ENCODE results near the gene HRH1.
"Not testable (repeated sequence)": the region's sequence is repeated elsewhere in the genome, so short reads cannot be mapped to it uniquely, and the experiment has no call there.

HRH1 gene, protein sequence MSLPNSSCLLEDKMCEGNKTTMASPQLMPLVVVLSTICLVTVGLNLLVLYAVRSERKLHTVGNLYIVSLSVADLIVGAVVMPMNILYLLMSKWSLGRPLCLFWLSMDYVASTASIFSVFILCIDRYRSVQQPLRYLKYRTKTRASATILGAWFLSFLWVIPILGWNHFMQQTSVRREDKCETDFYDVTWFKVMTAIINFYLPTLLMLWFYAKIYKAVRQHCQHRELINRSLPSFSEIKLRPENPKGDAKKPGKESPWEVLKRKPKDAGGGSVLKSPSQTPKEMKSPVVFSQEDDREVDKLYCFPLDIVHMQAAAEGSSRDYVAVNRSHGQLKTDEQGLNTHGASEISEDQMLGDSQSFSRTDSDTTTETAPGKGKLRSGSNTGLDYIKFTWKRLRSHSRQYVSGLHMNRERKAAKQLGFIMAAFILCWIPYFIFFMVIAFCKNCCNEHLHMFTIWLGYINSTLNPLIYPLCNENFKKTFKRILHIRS
- total RNA-seq, result 0.36 to 0.87 reads per million in 2 donors

DNA sequence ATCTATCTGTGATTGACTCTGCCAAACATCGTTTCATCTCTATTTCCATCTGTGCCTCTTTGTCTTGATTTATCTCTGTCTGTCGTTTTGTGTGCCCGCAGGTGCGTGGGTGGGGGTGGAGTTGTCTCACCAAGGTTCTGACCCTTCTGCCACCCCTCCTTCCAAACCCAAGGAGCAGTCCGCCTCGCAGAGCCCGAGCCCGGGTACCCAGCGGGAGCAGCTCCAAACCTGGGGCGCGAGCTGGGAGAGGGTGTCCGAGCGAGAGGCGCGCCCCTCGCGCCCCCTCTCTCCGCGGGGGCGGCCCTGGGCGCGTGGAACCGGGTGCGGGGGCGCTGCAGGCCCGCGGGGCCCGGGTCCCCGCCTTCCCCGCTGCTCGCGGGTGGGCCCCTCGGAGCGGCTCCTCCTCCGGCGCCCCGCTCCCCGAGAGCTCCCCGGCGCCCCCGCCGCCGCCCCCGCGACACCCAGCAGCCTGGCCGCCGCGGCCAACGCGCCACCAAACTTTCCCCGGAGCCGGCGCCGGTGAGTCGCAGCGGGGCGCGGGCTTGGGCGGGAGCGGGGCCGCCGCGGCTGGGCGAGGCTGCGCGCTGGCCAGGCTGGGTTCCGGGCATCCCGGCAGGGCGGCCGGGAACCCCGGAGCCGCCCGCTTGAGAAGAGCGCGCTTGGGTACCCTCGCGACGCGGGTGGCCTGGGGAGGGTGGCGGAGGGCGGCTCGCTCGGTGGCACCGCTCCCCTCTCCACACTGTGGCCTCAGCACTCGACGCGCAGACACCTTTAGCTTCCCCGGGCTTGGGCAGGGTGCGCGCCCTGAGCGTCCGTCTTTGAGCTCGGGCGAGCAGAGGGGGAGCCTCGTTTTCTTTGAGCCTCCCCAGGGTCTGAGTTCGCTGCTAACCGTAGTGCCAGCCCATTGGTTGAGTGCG, at the start of gene HRH1:
Gene HRH1 (plus strand): TSS at position 458 of the 917 bp plus-strand sequence. CDS start 104,545 bp downstream, outside the sequence.
- no peak for DNase-seq

DNA sequence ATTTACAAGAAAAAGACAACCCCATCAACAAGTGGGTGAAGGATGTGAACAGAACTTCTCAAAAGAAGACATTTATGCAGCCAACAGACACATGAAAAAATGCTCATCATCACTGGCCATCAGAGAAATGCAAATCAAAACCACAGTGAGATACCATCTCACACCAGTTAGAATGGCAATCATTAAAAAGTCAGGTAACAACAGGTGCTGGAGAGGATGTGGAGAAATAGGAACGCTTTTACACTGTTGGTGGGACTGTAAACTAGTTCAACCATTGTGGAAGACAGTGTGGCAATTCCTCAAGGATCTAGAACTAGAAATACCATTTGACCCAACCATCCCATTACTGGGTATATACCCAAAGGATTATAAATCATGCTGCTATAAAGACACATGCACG, 41.0 kb upstream of the HRH1 start:
- DNase-seq, result not testable (repeated sequence)

DNA sequence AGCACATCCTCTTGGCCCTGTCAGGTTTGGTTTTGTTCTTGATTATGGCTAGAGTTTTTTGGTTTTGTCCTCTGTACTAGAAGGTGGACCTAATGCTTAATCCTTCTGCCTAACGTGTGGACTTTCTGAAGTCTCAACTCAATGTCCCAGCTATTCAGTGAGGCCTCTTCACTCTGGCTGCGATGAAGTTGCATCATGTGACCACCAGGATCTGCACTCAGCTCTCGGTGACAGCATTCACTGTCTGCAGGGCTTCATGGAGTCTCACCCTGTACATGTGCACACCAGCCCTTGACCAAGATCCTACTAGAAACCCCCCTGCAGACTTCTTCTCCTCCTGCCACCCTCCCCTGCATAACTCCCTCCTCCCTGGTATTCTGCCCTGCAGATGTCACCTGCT, 38.7 kb upstream of the HRH1 start:
- DNase-seq, result no peak

DNA sequence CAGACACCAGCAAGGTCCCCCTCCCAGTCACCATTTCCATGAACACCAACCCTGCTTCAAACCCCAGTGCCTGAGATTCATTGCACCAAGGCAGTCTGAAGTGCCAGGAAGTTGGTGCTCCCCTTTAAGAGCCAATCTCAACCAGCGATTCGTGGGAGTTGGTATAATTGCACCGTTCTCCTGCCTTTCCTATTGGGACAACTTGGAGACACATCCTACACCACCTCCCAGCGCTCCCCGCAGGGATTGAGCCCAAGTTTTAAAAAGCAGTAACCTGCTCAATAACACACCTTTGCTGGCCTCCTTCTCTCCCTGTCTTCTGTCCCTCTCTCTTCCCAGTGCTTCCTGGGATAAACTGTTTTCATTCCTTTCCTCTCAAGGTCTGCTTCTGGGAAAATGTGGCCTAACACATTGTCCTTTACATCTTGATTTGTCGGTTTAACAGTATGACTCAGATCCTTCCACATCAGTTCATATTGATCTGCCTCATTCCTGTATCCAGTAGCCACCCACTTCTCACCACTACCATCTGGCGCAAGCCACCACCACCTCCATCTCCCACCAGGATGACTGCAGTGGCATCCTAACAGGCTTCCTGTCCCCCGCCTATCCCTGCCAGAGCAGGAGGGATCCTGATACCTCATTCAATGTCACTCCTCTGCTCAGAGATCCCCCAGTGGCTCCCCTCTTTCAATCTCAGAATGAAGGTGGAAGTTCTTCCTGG, 37.8 kb upstream of the HRH1 start:
- DNase-seq, result no peak

DNA sequence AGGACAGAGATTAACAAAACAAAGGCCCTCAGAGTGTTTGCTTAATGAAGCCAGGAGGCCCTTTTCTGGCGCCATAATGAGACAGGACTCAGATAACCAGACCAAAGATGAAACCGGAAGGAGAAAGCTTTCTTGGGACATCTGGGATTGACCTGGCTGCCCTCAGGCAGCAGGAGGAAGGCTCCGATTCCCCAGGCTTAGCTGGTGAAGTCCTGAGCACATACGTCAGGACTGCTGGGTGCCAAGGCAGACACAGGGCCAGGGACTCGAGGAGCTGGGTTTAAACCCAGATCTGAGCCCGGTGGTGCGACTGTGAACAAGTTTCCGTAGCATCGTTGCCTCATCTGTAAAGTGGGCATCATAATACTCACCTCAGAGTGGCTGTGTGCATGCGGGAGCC, 36.7 kb upstream of the HRH1 start:
- no peak for DNase-seq

DNA sequence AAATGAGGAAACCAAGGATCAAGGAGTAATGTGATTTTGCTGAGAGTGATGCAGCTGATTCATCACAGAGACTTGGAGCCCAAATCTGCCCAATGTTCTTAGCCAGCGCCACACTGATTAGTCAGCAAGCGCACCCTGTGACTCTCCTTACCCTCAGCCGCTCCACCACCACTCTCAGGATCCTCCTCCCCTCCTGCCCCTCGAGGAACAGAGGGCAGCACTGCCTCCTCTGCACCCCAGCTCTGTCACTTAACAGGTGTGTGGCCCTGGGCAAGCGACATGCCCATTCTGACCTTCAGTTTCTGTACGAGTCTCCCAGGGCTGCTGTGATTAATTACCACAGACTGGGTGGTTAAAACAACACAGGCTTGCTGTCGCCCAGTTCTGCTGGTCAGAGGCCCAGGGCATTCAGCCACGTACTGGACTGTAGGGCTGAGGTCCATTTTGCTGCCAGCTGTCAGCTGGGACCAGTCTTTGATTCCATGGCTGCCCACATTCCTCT, 36.1 kb upstream of the HRH1 start:
- DNase-seq, result no peak

DNA sequence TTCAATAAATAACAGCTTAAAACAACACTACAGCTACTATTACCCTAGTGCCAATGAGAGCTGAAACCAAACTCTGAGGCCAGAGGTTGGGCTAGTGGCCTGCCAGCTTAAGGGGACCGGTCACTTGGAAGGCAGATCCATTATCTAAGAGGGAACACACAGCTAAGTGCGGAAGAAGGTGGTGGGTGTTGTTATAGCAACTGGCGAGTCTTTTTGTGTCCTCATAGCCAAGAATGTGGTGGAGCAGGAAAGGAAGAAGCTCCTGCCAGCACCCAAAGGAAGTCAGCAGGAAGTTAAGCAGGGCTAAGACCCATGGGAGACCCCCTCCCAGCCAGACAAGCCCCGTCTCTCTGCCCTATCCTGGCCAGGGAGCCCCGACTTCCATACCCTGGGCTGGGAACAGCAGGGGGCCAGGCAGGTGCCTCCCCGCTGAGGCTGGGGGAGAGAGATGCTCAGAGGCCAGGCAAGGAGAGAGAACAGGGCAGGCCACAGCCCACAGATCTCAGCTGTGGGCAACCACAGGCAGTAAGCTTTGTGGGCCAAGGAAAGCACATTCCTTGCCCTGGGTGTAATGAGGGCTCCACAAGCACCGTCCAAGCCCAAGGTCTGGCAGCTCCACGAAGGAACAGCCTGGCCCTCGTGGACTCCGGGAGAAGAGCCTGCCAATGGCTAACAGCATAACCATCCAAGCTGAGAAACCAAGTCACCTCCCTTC, 34.0 kb upstream of the HRH1 start:
- DNase-seq, result no peak

DNA sequence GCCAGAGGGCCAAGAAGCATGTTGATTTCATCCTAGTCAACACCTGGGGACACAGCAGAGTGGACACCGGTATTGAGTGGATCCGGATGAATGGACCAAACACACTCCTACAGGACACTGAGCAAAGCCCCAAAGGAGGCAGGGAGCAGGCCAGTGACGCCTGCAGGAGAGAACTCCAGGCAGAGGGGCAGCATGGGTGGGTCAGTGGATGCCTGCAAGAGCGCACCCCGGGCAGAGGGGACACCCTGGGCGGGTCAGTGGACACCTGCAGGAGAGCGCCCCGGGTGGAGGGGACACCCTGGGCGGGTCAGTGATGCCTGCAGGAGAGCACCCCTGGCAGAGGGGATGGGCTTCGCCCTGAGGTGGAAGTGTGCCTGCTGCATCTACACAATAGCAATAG, 27.6 kb upstream of the HRH1 start:
- DNase-seq, result no peak

DNA sequence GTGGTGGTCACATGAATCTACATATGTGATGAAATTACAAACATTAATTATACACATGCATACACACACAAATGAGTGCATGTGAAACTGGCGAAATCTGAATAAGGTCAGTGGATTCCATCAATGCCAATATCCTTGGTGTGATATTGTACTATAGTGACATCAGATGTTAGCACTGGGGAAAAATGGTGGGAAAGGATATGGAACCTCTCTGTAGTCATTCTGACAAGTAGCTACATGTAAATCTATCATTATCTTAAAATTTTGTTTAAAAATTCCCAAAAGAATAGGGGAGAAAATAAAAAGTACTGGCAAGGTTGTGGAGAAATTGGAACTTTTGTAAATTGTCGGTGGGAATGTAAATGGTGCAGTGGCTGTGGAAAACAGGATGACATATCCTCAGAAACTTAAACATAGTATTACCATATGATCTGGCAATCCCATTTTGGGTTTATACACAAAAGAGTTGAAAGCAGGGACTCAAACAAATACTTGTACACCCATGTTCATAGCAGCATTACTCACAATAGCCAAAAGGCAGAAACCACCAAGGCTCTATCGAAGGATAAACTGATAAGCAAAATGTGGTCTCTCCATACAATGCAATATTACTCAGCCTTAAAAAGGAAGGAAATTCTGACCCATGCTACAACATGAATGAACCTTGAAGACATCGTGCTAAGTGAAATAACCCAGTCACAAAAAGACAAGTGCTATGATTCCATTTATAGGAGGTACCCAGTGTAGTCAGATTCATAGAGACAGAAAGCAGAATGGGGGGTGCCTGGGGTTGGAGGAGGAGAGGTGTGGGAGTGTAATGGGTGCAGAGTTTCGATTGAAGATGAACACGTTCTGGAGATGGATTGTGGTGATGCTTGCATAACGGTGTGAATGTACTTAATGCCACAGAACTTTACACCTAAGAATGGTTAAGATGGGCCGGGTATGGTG, 25.3 kb upstream of the HRH1 start:
- no peak for DNase-seq

DNA sequence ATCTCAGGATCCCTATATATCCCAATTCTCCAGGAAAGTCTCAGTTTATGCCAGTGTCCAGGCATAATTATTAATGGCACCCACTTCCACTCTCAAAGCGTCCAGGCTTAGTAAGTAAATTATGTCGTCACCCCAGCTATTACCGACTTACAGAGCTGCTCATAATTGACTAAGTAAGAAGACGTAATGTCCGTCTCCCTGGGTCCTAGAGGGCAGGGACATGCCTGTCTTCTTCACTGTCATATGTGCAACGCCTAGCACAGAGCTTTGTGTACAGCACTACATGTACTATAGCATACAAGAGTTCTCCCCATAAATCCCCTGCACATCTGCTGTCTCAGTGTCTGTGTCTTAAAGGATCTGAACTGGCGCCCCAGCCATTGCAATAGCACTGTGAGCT, 23.9 kb upstream of the HRH1 start:
- DNase-seq, result no peak

DNA sequence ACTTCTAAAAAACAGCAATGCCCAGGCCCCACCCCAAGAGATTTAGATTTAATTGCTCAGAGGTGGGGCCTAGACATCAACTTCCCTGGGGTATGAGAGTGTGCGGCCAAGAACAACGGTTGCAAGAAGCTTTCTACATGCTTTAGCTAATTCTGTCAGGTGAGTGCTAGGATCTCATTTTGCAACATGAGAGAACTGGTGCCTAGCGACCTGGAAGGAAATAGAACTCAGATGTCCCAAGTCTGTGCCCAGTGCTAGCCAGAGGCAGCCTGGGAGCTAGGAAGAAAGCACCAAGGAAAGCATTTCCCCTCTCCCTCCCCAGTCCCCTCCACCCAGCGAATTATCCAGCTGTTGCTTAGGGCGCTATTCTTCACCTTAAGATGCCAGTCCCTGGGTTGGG, 22.9 kb upstream of the HRH1 start:
- no peak for DNase-seq

DNA sequence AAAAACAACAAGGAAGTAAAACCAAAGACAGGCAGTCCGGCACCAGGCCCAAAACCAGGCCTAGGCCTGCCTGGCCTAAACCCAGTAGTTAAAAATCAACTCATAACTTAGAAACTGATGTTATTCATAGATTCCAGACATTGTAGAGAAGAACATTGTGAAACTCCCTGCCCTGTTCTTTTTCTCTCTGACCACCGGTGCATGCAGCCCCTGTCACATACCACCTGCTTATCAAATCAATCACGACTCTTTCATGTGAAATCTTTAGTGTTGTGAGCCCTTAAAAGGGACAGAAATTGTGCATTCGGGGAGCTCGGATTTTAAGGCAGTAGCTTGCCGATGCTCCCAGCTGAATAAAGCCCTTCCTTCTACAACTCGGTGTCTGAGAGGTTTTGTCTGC, 22.4 kb upstream of the HRH1 start:
- DNase-seq, result not testable (repeated sequence)

DNA sequence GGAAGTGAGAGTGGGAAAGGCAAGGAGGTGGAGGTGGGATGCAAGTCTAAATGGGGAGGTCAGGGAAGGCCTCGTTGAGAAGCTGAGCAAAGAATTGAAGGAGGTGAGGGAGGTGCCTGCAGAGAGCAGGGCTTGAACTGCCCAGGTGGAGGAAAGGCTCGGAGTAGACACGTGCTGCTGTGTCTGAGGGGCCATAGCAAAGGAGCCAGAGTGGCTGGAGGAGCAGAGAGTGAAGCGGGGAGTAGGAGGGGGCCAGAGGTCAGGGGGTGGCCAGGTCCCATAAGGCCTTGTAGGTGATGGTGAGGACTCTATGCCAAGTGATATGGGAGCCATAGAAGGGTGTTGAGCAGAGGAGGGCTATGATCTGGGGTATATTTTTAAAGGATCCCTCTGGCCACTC, 21.4 kb upstream of the HRH1 start:
- no peak for DNase-seq

DNA sequence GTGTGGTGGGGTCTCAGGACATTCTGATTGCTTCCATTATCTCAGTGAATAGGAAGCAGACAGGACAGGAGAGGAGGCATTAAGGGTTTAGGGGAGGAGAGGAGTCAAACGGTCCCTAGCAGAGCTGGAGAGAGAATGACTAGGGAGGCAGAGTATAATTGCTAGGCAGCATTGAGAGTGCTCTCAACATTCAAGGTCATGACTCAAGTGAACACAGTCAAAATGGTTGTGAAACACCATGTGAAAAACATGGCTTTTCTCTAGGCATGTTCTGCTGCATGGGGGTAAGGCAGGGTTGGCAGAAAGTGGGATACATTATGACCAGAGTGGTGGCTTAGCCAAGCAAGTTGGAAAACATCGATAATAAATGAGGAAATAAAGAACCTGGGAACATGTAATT, 19.5 kb upstream of the HRH1 start:
- no peak for DNase-seq

DNA sequence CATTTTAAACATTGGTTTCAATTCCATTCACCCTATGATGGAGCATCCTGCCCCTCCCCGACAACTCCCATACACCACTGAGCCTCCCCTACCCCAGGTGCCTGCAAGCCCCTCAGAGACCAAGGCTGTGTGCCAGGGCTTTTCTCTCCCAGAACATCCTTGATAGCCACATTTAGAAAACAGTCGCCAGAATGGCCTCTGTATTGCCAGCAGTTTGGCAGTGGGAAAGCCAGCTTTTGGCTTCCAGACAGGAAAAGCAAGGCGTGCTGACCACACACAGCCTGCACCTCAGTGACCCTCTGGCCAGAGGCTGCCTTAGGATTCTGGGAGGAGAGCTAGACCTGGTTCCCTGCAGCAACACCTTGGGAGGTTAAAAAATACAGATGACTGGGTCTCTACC, 18.2 kb upstream of the HRH1 start:
- no peak for DNase-seq

DNA sequence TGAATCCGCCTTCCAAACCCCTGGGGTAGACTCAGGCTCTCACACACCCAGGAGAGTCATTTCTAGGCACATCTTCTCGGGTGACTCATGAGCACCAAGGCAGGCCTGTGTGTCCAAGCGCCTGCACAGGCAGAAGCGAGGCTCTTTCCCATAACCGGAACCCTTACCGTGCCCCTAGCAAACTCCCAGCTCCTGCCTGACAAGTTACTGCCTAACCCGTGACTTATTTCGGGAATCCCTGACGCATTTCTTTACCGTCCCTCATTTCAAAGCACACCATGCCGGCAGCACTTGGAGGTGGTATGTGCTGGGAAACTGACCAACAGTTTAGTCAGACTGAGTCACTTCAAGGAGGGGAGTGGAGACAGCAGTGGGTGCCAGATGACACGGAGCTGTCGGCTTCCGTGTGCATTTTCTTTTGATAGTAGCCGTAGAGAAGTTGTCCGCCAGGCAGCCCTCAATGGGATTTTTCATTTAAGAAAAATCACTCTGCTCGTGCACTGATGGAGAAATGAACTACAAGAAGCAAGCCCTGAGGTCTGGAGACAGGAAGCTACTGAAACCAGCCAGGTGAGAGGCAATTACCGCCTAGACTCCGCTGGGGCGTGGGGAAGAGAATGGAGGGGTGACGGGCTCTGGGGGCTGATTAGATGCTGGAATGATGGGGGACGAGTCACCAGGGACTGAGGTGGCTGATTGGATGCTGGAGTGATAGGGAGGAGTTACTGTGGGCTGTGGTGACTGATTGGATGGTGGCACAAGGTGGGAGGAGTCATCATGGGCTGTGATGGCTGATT, 17.3 kb upstream of the HRH1 start:
- DNase-seq, result no peak

DNA sequence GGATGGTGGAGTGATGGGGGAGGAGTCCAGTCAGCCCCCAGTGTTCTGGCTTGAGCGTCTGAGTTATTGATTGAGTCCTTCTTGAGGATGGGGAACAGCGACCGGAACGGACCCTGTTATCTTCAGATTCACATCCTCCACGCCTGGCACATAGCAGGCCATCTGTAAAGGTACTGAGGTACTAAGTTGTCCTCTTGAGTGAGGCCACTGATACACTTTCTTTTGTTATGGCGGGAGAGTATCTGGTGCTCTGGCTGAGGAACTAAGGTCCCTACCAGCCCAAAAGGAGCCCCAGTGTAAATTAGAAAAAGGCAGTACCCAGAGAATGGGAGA, 16.7 kb upstream of the HRH1 start:
- DNase-seq, result no peak

DNA sequence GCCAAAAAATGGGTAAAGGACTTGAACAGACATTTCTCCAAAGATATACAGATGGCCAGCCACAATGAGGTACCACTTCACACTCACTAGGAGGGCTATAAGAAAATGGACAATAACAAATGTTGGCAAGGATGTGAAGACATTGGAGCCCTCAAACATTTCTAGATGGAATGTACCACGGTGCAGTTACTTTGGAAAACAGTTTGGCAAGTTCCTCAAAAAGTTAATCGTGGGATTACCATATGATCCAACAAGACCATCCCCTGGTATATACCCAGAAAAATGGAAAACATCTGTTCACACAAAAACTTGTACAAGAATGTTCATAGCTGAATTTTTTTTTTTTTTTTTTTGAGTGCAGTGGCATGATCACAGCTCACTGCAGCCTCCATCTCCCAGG, 15.9 kb upstream of the HRH1 start:
- DNase-seq, result no peak

DNA sequence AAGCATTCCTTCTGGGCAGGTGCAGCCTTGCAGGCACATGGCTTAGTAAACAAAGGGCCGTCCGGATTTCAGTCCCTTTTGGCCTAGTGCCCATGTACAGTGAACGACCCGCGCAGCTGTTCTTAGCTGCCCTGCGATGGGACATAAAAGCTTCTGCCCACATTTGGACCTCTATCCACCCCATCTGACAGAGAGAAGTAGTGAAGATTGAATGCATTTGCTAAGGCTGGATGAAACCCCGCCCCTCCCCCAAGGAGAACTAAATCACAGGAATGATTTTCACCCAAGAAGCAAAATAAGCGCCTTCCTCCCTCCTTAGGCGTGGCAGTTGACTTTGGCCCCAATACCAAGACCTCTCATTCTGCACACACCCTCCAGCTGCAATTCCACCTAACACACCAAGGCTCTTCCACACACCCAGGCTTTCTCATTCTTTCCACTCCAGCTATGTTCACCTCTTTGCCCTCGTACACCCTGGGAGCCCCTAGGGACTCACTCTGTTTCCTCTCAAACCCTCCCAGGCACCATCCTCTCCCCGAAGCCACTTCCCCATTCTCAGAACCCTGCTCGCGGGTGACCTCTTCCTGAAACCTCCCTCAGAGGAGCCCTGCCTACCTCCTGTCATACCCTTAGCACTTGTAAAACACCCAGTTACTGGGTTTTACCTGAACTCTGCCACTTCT, 14.1 kb upstream of the HRH1 start:
- DNase-seq, result no peak

DNA sequence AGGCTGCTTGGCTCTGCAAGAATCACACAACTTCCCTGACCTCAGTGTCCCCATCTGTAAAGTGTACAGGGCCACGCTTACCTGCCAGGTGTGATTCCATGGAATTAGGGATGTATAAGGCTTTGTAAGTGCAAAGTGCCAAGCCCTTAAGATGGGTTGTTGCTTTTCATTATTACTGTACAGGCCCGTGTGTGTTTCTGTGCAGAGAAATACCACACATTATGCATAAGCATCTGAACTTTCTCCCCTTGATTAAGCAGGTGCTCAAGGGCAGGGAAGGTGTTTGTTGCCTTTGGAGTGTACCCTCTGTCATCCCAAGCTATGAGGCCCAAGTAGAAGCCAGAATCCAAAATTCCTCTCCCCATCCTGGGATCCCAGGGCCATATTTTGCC, 13.6 kb upstream of the HRH1 start:
- no peak for DNase-seq

Measured in activated gamma-delta T cell (primary cell).